Measurements from ENCODE around the gene TMEM240.
"Not testable (repeated sequence)": the region's sequence is repeated elsewhere in the genome, so short reads cannot be mapped to it uniquely, and the experiment has no call there.

Gene TMEM240

GRCh38 chr1:1523226-1523625, 17.2 kb downstream of the TMEM240 start:
- DNase-seq = not testable (repeated sequence)

GRCh38 chr1:1522536-1522935, 17.9 kb downstream of the TMEM240 start:
- not testable (repeated sequence) for DNase-seq

- no peak for DNase-seq
Measured at GRCh38 chr1:1521331-1521730, 19.1 kb downstream of the TMEM240 start.

GRCh38 chr1:1519805-1520505, 20.5 kb downstream of the TMEM240 start:
- DNase-seq = not testable (repeated sequence)

- not testable (repeated sequence) for DNase-seq
Measured at GRCh38 chr1:1518621-1519007, 21.8 kb downstream of the TMEM240 start.

- DNase-seq = no peak
Measured at GRCh38 chr1:1517973-1518620, 22.3 kb downstream of the TMEM240 start.

GRCh38 chr1:1516923-1517322, 23.5 kb downstream of the TMEM240 start:
- DNase-seq = not testable (repeated sequence)

GRCh38 chr1:1514376-1514775, 26.0 kb downstream of the TMEM240 start:
- not testable (repeated sequence) for DNase-seq

GRCh38 chr1:1513675-1514074, 26.7 kb downstream of the TMEM240 start:
- not testable (repeated sequence) for DNase-seq

GRCh38 chr1:1512425-1512824, 28.0 kb downstream of the TMEM240 start:
- not testable (repeated sequence) for DNase-seq

- peak; percentile 95 for DNase-seq
Measured at GRCh38 chr1:1511533-1512285, 28.7 kb downstream of the TMEM240 start, which contains the start of gene ATAD3A. TSS of gene ATAD3A (plus strand) at chr1:1512162. CDS start at chr1:1512269, 107 bp downstream.

GRCh38 chr1:1510912-1511532, 29.4 kb downstream of the TMEM240 start:
- no peak for DNase-seq

GRCh38 chr1:1509465-1509850, 31.0 kb downstream of the TMEM240 start:
- DNase-seq = not testable (repeated sequence)

- DNase-seq = not testable (repeated sequence)
Measured at GRCh38 chr1:1508775-1509464, 31.5 kb downstream of the TMEM240 start.

- DNase-seq = no peak
Measured at GRCh38 chr1:1507305-1507704, 33.1 kb downstream of the TMEM240 start.

GRCh38 chr1:1505801-1506200, 34.6 kb downstream of the TMEM240 start:
- not testable (repeated sequence) for DNase-seq

GRCh38 chr1:1505366-1505798, 35.0 kb downstream of the TMEM240 start:
- DNase-seq = not testable (repeated sequence)

- DNase-seq = not testable (repeated sequence)
Measured at GRCh38 chr1:1504777-1505365, 35.6 kb downstream of the TMEM240 start.

- not testable (repeated sequence) for DNase-seq
Measured at GRCh38 chr1:1495461-1495975, 44.9 kb downstream of the TMEM240 start.

- DNase-seq = not testable (repeated sequence)
Measured at GRCh38 chr1:1494311-1494710, 46.1 kb downstream of the TMEM240 start.

- no peak for DNase-seq
Measured at GRCh38 chr1:1491601-1492000, 48.8 kb downstream of the TMEM240 start.

All from NK-92 treated with Interleukin-12 subunit alpha and Interleukin-12 subunit beta, amount 100 ng/mL, for 24 hours (cell line).